ENCODE measurements around the gene PRPF38B.

DNA sequence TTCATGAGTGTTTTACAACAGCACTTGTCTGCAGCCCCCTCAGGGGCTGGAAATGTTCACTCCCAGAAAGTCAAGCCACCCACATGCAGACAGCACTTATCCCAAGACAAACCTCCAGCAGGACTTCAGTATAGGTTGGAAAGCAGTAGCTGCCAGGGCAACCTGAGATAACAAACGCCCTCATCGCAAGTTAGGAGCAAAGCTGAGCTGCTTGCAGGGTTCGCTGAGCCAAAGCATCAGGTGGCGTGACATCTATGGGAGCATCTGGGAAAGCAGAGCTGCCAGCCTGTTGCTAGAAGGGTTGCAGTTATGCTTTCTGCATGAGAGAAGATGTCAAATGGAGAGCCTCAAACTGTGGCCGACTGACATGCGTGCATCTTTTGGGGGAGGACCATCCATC lies 50.1 kb downstream of the PRPF38B start:
- no peak for TF ChIP-seq YY1 (IDR thresholded peaks at IDR 0.05; ENCODE audit: insufficient read depth, insufficient read length)
- no peak for TF ChIP-seq ZNF274 (IDR thresholded peaks at IDR 0.05; ENCODE audit: low read depth, low read length)
